ENCODE results near the gene IL21R. TPM values are rescaled to one million over a fixed set of nuclear protein-coding genes. Genes with fewer than 3 reads are reported as not detected.

The IL21R gene
- total RNA-seq, 2 experiments from 2014 or later = 29.2 to 29.5 TPM

GRCh38 chr16:27365142-27366089, 36.6 kb upstream of the IL21R start:
- Mint-ChIP-seq H3K27ac (peak overlapping the region; percentile 48), H3K27me3 (no peaks in the 10 kb centered on the region), H3K4me1 (peaks cover 57% of the 10 kb centered on the region), H3K36me3 (ENCODE audit: low read depth) (peaks cover 64% of the 10 kb centered on the region), H3K4me3 (no peak overlapping the region), H3K9me3 (peaks cover 6% of the 10 kb centered on the region)
- ChIA-PET CTCF (interaction anchor here (0.7 to 3.9 kb wide), 9 partner anchors 9 to 212 kb away, joined by 3 to 60 read pairs (median 13); partner anchors contain the start of gene IL21R), POLR2A (interaction anchor here (0.9 to 5.1 kb wide), 19 partner anchors 10 to 196 kb away, joined by 3 to 82 read pairs (median 5); partner anchors contain the start of genes IL21R and KDM8)
- no peak for DNase-seq

GRCh38 chr16:27366687-27367460, 35.1 kb upstream of the IL21R start:
- CTCF ChIA-PET = interaction anchor here (0.9 to 3.9 kb wide), 29 partner anchors 10 to 255 kb away, joined by 3 to 60 read pairs (median 8); partner anchors contain the start of genes IL21R and KDM8
- H3K9me3 Mint-ChIP-seq = peaks cover 11% of the 10 kb centered on the region
- peak overlapping the region; percentile 96 for H3K27ac Mint-ChIP-seq
- H3K36me3 Mint-ChIP-seq (ENCODE audit: low read depth) = peaks cover 53% of the 10 kb centered on the region
- peak overlapping the region; percentile 52 for H3K4me3 Mint-ChIP-seq
- H3K4me1 Mint-ChIP-seq = peaks cover 60% of the 10 kb centered on the region
- H3K27me3 Mint-ChIP-seq = no peaks in the 10 kb centered on the region
- DNase-seq = no peak
- POLR2A ChIA-PET = interaction anchor here (0.8 to 5.1 kb wide), 40 partner anchors 8 to 198 kb away, joined by 3 to 82 read pairs (median 6); partner anchors contain the start of genes GTF3C1, IL21R, KATNIP and KDM8

DNA sequence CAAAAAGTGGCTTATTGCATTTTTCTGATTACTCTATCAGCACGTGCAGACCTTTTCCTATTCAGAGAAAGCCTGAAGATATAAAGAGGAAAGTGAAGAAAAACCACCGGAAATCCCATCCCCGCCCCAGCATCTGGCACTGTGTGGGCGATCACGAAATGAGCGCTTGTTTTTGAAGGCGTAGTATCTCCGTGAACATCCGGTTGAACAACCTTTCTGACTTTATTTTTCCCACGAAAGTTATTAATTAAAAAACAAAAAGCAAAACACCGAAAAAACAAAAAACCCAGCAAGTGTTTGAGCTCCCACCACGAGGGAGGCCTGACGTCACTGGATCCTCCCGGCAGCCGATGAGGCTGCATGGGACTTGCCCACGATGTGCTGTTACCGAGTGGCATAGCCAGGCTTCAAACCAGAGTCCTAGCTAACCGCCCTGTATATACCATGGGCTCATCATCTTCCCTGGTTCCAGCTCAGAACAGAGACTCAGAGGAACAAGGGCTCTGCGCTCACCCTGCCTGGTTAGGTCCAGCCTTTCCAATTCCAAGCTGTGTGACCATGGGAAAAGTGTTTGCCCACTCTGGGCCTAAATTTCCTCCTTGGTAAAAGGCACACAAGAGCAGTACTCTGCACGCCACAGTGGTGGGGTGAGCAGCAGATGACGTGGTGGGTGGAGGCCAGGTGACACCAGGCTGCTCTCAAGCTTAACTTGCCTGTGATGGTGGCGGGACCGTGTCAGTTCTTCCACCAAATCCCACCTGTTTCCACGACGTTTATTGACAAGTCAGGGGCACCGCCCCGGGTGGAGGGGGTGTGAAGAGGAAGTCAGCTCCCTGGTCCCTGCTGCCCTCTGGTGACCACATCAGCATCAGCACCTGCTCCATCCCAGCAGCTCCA, 34.3 kb upstream of the IL21R start:
- Mint-ChIP-seq H3K27me3 (no peaks in the 10 kb centered on the region), H3K4me3 (peak overlapping the region; percentile 52), H3K4me1 (peaks cover 55% of the 10 kb centered on the region), H3K27ac (peak overlapping the region; percentile 96), H3K9me3 (peaks cover 11% of the 10 kb centered on the region), H3K36me3 (ENCODE audit: low read depth) (peaks cover 44% of the 10 kb centered on the region)
- DNase-seq = peak; percentile 87
- CTCF ChIA-PET = interaction anchor here (0.6 to 3.9 kb wide), 35 partner anchors 10 to 258 kb away, joined by 3 to 60 read pairs (median 7); partner anchors contain the start of genes IL21R and KDM8
- POLR2A ChIA-PET = interaction anchor here (0.7 to 5.1 kb wide), 32 partner anchors 10 to 215 kb away, joined by 3 to 82 read pairs (median 7); partner anchors contain the start of genes GTF3C1, IL21R, KATNIP and KDM8

- Mint-ChIP-seq H3K4me1 (peaks cover 55% of the 10 kb centered on the region), H3K36me3 (ENCODE audit: low read depth) (peaks cover 38% of the 10 kb centered on the region), H3K4me3 (peak overlapping the region; percentile 52), H3K27ac (peak overlapping the region; percentile 96), H3K27me3 (no peaks in the 10 kb centered on the region), H3K9me3 (peaks cover 11% of the 10 kb centered on the region)
- DNase-seq = no peak
- ChIA-PET POLR2A (interaction anchor here (0.8 to 5.1 kb wide), 25 partner anchors 9 to 215 kb away, joined by 3 to 82 read pairs (median 9); partner anchors contain the start of genes GTF3C1, IL21R, KATNIP and KDM8), CTCF (interaction anchor here (0.6 to 3.9 kb wide), 33 partner anchors 9 to 605 kb away, joined by 3 to 60 read pairs (median 7); partner anchors contain the start of genes IL21R and KDM8)
These were observed 33.6 kb upstream of the IL21R start for GRCh38 chr16:27368358-27368722.

DNA sequence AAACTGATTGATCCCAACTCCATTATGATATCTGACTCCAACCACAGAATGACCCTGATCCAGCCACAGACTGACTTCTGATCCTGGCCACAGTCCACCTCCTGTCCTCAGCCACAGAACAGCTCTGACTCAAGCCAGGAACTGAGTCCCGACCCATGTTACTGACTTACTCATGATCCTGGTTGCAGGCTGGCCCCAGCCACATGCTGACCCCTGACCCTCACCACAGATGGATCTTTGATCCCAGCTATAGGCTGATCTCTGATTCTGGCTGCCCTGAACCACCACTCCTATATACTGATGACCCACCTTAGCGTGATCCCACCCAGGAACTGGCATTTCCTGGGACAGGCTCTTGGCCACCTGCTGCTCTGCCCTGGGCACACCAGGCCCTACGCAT, 32.2 kb upstream of the IL21R start:
- no peak overlapping the region for H3K4me3 Mint-ChIP-seq

GRCh38 chr16:27370318-27370717, 31.7 kb upstream of the IL21R start:
- Mint-ChIP-seq H3K4me1 (peaks cover 43% of the 10 kb centered on the region), H3K4me3 (no peak overlapping the region), H3K27me3 (no peaks in the 10 kb centered on the region), H3K9me3 (peaks cover 11% of the 10 kb centered on the region), H3K36me3 (ENCODE audit: low read depth) (peaks cover 20% of the 10 kb centered on the region), H3K27ac (no peak overlapping the region)
- ChIA-PET POLR2A (no interaction called here), CTCF (interaction anchor here (2.0 kb wide), 1 partner anchor 136 kb away, joined by 4 read pairs; no protein-coding TSS in a partner anchor)
- no peak for DNase-seq

More for the DNA sequence above, 32.2 kb upstream of the IL21R start:
- Mint-ChIP-seq H3K9me3 (peaks cover 11% of the 10 kb centered on the region), H3K27ac (peak overlapping the region; percentile 49), H3K36me3 (ENCODE audit: low read depth) (peaks cover 23% of the 10 kb centered on the region), H3K27me3 (no peaks in the 10 kb centered on the region), H3K4me1 (peaks cover 46% of the 10 kb centered on the region)
- DNase-seq = no peak
- CTCF ChIA-PET = interaction anchor here (2.0 kb wide), 1 partner anchor 135 kb away, joined by 4 read pairs; no protein-coding TSS in a partner anchor
- POLR2A ChIA-PET = interaction anchor here (5.1 kb wide), 2 partner anchors 34 to 135 kb away, joined by 80 to 82 read pairs; partner anchors contain the start of gene IL21R

DNA sequence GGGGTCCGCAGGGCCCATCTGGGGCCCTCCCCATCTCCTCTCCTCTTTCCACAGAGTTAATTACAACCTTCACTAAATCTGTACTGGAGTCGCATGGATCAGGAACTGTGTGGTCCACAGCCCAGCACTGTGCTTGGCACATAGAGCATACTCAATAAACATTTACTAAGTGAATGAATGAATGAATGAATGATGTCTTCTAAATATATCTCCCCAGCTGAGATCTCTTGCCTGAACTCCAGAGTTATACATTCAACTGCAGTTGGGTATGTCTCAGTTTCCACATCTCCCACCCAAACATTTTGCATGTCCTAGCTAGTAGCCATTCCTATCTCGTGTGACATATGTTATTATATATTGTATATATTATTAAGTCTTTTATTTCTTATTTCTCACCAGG, 28.7 kb upstream of the IL21R start:
- CTCF ChIA-PET = interaction anchor here (0.7 to 3.0 kb wide), 9 partner anchors 9 to 220 kb away, joined by 3 to 17 read pairs (median 3); no protein-coding TSS in a partner anchor
- peaks cover 13% of the 10 kb centered on the region for H3K36me3 Mint-ChIP-seq (ENCODE audit: low read depth)
- H3K4me1 Mint-ChIP-seq = peaks cover 34% of the 10 kb centered on the region
- H3K4me3 Mint-ChIP-seq = no peak overlapping the region
- peak; percentile 14 for DNase-seq
- H3K27me3 Mint-ChIP-seq = no peaks in the 10 kb centered on the region
- H3K9me3 Mint-ChIP-seq = peaks cover 11% of the 10 kb centered on the region
- no peak overlapping the region for H3K27ac Mint-ChIP-seq
- POLR2A ChIA-PET = interaction anchor here (0.9 to 4.6 kb wide), 8 partner anchors 14 to 204 kb away, joined by 3 to 31 read pairs (median 3); partner anchors contain the start of gene IL21R

DNA sequence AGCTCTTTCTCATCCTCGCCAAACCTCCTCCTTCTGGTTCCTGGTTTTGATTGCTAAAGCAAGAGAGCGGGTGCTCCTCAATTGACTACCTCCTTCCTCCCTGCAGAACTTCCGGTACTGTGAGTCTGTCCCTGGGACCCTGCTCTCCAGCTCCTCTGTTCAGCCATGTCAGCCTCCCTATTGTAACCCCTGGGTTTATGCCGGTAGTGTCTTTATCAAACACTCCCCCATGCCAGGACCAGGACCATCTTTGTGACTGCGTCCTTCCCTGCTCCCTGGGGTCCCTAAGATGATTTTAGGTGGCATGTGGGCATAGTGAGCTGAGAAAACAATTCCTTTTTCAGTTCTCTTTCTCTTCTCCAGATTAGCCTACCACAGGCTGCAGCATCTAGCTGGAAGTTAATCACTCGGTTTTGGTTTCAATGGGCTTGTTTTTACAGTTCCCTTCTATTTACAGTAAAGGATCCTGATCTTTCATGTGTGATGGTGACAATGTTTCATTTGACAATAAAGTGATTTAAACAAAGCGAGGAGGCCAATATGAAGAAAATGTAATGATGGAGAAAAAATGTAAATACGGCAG, 27.7 kb upstream of the IL21R start:
- no peak overlapping the region for H3K27ac Mint-ChIP-seq
- H3K36me3 Mint-ChIP-seq (ENCODE audit: low read depth) = peaks cover 13% of the 10 kb centered on the region
- peaks cover 11% of the 10 kb centered on the region for H3K9me3 Mint-ChIP-seq
- H3K27me3 Mint-ChIP-seq = no peaks in the 10 kb centered on the region
- H3K4me1 Mint-ChIP-seq = peaks cover 37% of the 10 kb centered on the region
- no peak overlapping the region for H3K4me3 Mint-ChIP-seq
- CTCF ChIA-PET = interaction anchor here (0.9 to 3.0 kb wide), 7 partner anchors 13 to 222 kb away, joined by 3 to 17 read pairs (median 4); no protein-coding TSS in a partner anchor
- peak; percentile 21 for DNase-seq
- POLR2A ChIA-PET = interaction anchor here (1.0 to 4.6 kb wide), 4 partner anchors 13 to 136 kb away, joined by 3 to 31 read pairs (median 8); partner anchors contain the start of gene IL21R

DNA sequence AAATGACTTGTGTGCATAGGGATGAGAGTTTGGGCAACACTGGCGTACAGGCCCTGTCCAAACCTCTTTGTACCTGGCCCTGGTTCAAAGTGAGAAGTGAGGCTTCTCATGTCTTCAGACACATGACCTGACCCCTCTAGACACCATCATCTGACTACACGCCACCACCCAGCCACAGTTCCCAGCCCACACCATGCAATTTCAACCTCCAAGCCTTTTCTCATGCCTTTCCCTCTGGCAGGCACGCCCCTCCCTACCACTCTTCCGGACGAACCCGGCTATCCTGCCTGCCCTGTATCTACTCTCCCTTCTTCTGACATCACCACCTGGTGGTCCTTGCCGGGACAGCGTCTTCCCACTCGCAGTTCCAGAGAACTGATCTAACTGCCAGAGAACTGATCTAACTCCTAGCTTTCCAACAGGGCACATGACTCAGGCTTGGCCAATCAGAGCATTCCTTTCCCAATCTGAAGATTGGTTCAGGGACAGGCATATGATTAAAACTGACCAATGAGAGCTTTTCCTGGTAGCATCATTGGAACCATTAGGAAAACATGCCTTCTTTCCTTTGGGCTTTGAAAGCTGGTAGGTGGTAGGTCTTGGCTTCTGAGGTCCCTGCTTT, 27.1 kb upstream of the IL21R start:
- peak; percentile 52 for DNase-seq
- H3K27ac Mint-ChIP-seq = no peak overlapping the region

GRCh38 chr16:27377666-27378485, 24.1 kb upstream of the IL21R start:
- no peaks in the 10 kb centered on the region for H3K9me3 Mint-ChIP-seq
- peak overlapping the region; percentile 37 for H3K4me3 Mint-ChIP-seq
- ChIA-PET CTCF (interaction anchor here (1.0 to 2.0 kb wide), 8 partner anchors 10 to 208 kb away, joined by 3 to 13 read pairs (median 6); partner anchors contain the start of gene IL21R), POLR2A (interaction anchor here (0.5 to 2.3 kb wide), 12 partner anchors 10 to 220 kb away, joined by 3 to 8 read pairs (median 5); partner anchors contain the start of genes IL21R and KDM8)
- peaks cover 31% of the 10 kb centered on the region for H3K4me1 Mint-ChIP-seq
- H3K27ac Mint-ChIP-seq = peak overlapping the region; percentile 88
- peak; percentile 31 for DNase-seq
- H3K27me3 Mint-ChIP-seq = no peaks in the 10 kb centered on the region
- no peaks in the 10 kb centered on the region for H3K36me3 Mint-ChIP-seq (ENCODE audit: low read depth)

More for the DNA sequence above, 27.1 kb upstream of the IL21R start:
- Mint-ChIP-seq H3K36me3 (ENCODE audit: low read depth) (peaks cover 8% of the 10 kb centered on the region), H3K9me3 (peaks cover 10% of the 10 kb centered on the region), H3K4me3 (no peak overlapping the region), H3K4me1 (peaks cover 33% of the 10 kb centered on the region), H3K27me3 (no peaks in the 10 kb centered on the region)
- ChIA-PET CTCF (interaction anchor here (0.5 to 3.0 kb wide), 8 partner anchors 12 to 223 kb away, joined by 3 to 17 read pairs (median 4); no protein-coding TSS in a partner anchor), POLR2A (interaction anchor here (0.8 to 4.6 kb wide), 7 partner anchors 8 to 76 kb away, joined by 3 to 31 read pairs (median 4); partner anchors contain the start of gene IL21R)

Data from activated CD4-positive, alpha-beta memory T cell treated with anti-CD3 and anti-CD28 coated beads, Interleukin-2, amount 10 ng/mL, durations not matched to agents 7 days and 5 days (primary cell).